Peyer's patch (tissue), 4 donors: ENCODE results near the gene ARAP3.

Source experiments
- POLR2A ChIP-seq, 2 donors: fragments of 450-650 bp; IDR thresholded peaks; one replicate each; pipeline ENCODE4 v1.5.1; 2017; ENCODE audit warnings: antibody characterized with exemption in 2 of 2, mild to moderate bottlenecking in 2 of 2, moderate library complexity in 2 of 2
- TF ChIP-seq, protein P1 (sequence below), 6 experiments: fragments of 450-650 bp in 4 of 6; fragments of 200-600 bp in 2 of 6; sonication (generic) in 1 of 6; IDR thresholded peaks; one replicate each; pipeline ENCODE4 v1.5.1; 2017 to 2019; ENCODE audit warnings: antibody characterized with exemption in 6 of 6, mild to moderate bottlenecking in 3 of 6, moderate library complexity in 1 of 6

DNA sequence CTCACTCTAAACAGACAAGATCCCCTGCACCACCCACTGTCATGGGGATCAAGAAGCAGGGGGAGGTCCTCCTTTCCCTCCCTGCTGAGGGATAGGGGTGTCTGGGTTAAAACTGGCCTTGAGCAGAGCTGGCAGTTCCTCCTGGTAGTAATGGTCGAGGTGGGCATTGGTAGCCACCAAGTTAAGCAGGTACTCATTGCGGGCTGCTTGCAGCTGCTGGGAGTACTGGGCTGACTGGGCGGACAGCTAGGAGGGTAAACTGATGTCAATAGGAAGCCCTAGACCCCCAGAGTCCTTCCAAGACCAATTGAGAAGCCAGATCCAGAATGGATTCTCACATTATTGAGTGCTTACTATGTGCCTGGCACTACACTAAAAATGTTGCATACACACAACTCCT is 34.2 kb downstream of the ARAP3 start:
- TF ChIP-seq, protein P1, sequence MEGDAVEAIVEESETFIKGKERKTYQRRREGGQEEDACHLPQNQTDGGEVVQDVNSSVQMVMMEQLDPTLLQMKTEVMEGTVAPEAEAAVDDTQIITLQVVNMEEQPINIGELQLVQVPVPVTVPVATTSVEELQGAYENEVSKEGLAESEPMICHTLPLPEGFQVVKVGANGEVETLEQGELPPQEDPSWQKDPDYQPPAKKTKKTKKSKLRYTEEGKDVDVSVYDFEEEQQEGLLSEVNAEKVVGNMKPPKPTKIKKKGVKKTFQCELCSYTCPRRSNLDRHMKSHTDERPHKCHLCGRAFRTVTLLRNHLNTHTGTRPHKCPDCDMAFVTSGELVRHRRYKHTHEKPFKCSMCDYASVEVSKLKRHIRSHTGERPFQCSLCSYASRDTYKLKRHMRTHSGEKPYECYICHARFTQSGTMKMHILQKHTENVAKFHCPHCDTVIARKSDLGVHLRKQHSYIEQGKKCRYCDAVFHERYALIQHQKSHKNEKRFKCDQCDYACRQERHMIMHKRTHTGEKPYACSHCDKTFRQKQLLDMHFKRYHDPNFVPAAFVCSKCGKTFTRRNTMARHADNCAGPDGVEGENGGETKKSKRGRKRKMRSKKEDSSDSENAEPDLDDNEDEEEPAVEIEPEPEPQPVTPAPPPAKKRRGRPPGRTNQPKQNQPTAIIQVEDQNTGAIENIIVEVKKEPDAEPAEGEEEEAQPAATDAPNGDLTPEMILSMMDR (IDR thresholded peaks at IDR 0.05) = no peak
- TF ChIP-seq POLR2A (IDR thresholded peaks at IDR 0.05) = no peak
